ENCODE data around the gene TSPYL2. TPM values are rescaled to one million over a fixed set of nuclear protein-coding genes. Genes with fewer than 3 reads are reported as not detected.

The TSPYL2 gene
- polyA plus RNA-seq (ENCODE audit: low read depth in 6 of 6) = 10 to 100 TPM; 10.9 to 24.0 (median 14.5) TPM

GRCh38 chrX:53081925-53082772 lies at the start of gene TSPYL2:
TSS of gene TSPYL2 (plus strand) at chrX:53082367. CDS start at chrX:53082499, 132 bp downstream.
- Mint-ChIP-seq H3K27ac (peak within 1 kb of the TSS; percentile 94 to 99 (median 98)), H3K9me3 (no peaks in the 10 kb centered on the region), H3K36me3 (peaks cover 0 to 17% of the 10 kb centered on the region in 2 donors), H3K27me3 (peaks cover 0 to 26% (median 0%) of the 10 kb centered on the region in 3 donors), H3K4me1 (peaks cover 29 to 43% (median 31%) of the 10 kb centered on the region in 3 donors), H3K4me3 (peak within 1 kb of the TSS; percentile 85 to 96 (median 94))
- DNase-seq (peak; percentile 92), ATAC-seq (ENCODE audit: low read depth in 2 of 2) (peak; percentile 88 to 89)

- Mint-ChIP-seq H3K4me1 (no peaks in the 10 kb centered on the region), H3K4me3 (no peak overlapping the region), H3K9me3 (no peaks in the 10 kb centered on the region), H3K27me3 (peaks cover 6 to 39% (median 22%) of the 10 kb centered on the region in 3 donors), H3K27ac (no peak overlapping the region), H3K36me3 (no peaks in the 10 kb centered on the region)
- no peak for ATAC-seq (ENCODE audit: low read depth in 2 of 2)
- no peak for DNase-seq
These were observed 46.0 kb upstream of the TSPYL2 start for GRCh38 chrX:53036149-53036548.

GRCh38 chrX:53039236-53039635 lies 42.9 kb upstream of the TSPYL2 start:
- no peaks in the 10 kb centered on the region for H3K9me3 Mint-ChIP-seq
- H3K27me3 Mint-ChIP-seq = peaks cover 4 to 54% (median 22%) of the 10 kb centered on the region in 3 donors
- no peak for ATAC-seq (ENCODE audit: low read depth in 2 of 2)
- no peak for DNase-seq
- no peaks in the 10 kb centered on the region for H3K4me1 Mint-ChIP-seq
- H3K27ac Mint-ChIP-seq = no peak overlapping the region
- H3K4me3 Mint-ChIP-seq = no peak overlapping the region
- no peaks in the 10 kb centered on the region for H3K36me3 Mint-ChIP-seq

- ATAC-seq (ENCODE audit: low read depth in 2 of 2) = no peak
- H3K27ac Mint-ChIP-seq = no peak overlapping the region
- peaks cover 6 to 11% (median 7%) of the 10 kb centered on the region in 3 donors for H3K4me1 Mint-ChIP-seq
- DNase-seq = no peak
- no peak overlapping the region for H3K4me3 Mint-ChIP-seq
- no peaks in the 10 kb centered on the region for H3K36me3 Mint-ChIP-seq
- peaks cover 0 to 30% (median 4%) of the 10 kb centered on the region in 3 donors for H3K27me3 Mint-ChIP-seq
- no peaks in the 10 kb centered on the region for H3K9me3 Mint-ChIP-seq
These were observed 37.2 kb upstream of the TSPYL2 start for GRCh38 chrX:53044995-53045394.

GRCh38 chrX:53047228-53047627 lies 34.9 kb upstream of the TSPYL2 start:
- no peak for ATAC-seq (ENCODE audit: low read depth in 2 of 2)
- Mint-ChIP-seq H3K27me3 (peaks cover 0 to 22% (median 4%) of the 10 kb centered on the region in 3 donors), H3K9me3 (no peaks in the 10 kb centered on the region), H3K4me3 (peak overlapping the region in 3 of 8 donors; percentile 18 to 61 (median 38)), H3K36me3 (no peaks in the 10 kb centered on the region), H3K4me1 (peaks cover 6 to 11% (median 7%) of the 10 kb centered on the region in 3 donors), H3K27ac (peak overlapping the region in 1 of 6 donors; percentile 44)
- DNase-seq = no peak

GRCh38 chrX:53048169-53049126 lies 33.7 kb upstream of the TSPYL2 start, which contains the start of gene GPR173:
TSS of gene GPR173 (plus strand) at chrX:53048789. CDS start at chrX:53076622, 27,833 bp downstream.
- DNase-seq (no peak), ATAC-seq (ENCODE audit: low read depth in 2 of 2) (peak in 1 of 2 donors; percentile 20)
- peak within 1 kb of the TSS in 2 of 6 donors; percentile 32 to 43 for H3K27ac Mint-ChIP-seq
- H3K4me3 Mint-ChIP-seq = peak within 1 kb of the TSS; percentile 48 to 83 (median 70)
- H3K36me3 Mint-ChIP-seq = no peaks in the 10 kb centered on the region
- H3K9me3 Mint-ChIP-seq = no peaks in the 10 kb centered on the region
- peaks cover 6 to 11% (median 7%) of the 10 kb centered on the region in 3 donors for H3K4me1 Mint-ChIP-seq
- H3K27me3 Mint-ChIP-seq = peaks cover 0 to 22% (median 4%) of the 10 kb centered on the region in 3 donors

- H3K4me3 Mint-ChIP-seq = peak overlapping the region; percentile 22 to 73 (median 65)
- H3K4me1 Mint-ChIP-seq = peaks cover 6 to 11% (median 7%) of the 10 kb centered on the region in 3 donors
- H3K9me3 Mint-ChIP-seq = no peaks in the 10 kb centered on the region
- no peak for DNase-seq
- no peak overlapping the region for H3K27ac Mint-ChIP-seq
- ATAC-seq (ENCODE audit: low read depth in 2 of 2) = no peak
- H3K27me3 Mint-ChIP-seq = peaks cover 0 to 17% (median 4%) of the 10 kb centered on the region in 3 donors
- H3K36me3 Mint-ChIP-seq = no peaks in the 10 kb centered on the region
These were observed 33.0 kb upstream of the TSPYL2 start for GRCh38 chrX:53049127-53049517.

GRCh38 chrX:53050841-53051240 lies 31.3 kb upstream of the TSPYL2 start:
- H3K9me3 Mint-ChIP-seq = no peaks in the 10 kb centered on the region
- H3K4me1 Mint-ChIP-seq = peaks cover 6 to 11% (median 7%) of the 10 kb centered on the region in 3 donors
- ATAC-seq (ENCODE audit: low read depth in 2 of 2) (no peak), DNase-seq (no peak)
- peaks cover 0 to 7% (median 4%) of the 10 kb centered on the region in 3 donors for H3K27me3 Mint-ChIP-seq
- no peaks in the 10 kb centered on the region for H3K36me3 Mint-ChIP-seq
- no peak overlapping the region for H3K4me3 Mint-ChIP-seq
- H3K27ac Mint-ChIP-seq = peak overlapping the region in 1 of 6 donors; percentile 21

GRCh38 chrX:53055244-53055849 lies 26.8 kb upstream of the TSPYL2 start:
- H3K27ac Mint-ChIP-seq = no peak overlapping the region
- ATAC-seq (ENCODE audit: low read depth in 2 of 2) (no peak), DNase-seq (no peak)
- H3K4me3 Mint-ChIP-seq = no peak overlapping the region
- no peaks in the 10 kb centered on the region for H3K4me1 Mint-ChIP-seq
- no peaks in the 10 kb centered on the region for H3K27me3 Mint-ChIP-seq
- no peaks in the 10 kb centered on the region for H3K9me3 Mint-ChIP-seq
- no peaks in the 10 kb centered on the region for H3K36me3 Mint-ChIP-seq

GRCh38 chrX:53056292-53056691 lies 25.9 kb upstream of the TSPYL2 start:
- ATAC-seq (ENCODE audit: low read depth in 2 of 2) = no peak

GRCh38 chrX:53065104-53065503 lies 17.1 kb upstream of the TSPYL2 start:
- ATAC-seq (ENCODE audit: low read depth in 2 of 2) (no peak), DNase-seq (no peak)
- Mint-ChIP-seq H3K36me3 (no peaks in the 10 kb centered on the region), H3K4me3 (no peak overlapping the region), H3K27me3 (peaks cover 0 to 9% (median 0%) of the 10 kb centered on the region in 3 donors), H3K4me1 (no peaks in the 10 kb centered on the region), H3K27ac (no peak overlapping the region), H3K9me3 (no peaks in the 10 kb centered on the region)

More at GRCh38 chrX:53056292-53056691, 25.9 kb upstream of the TSPYL2 start:
- Mint-ChIP-seq H3K4me1 (no peaks in the 10 kb centered on the region), H3K4me3 (no peak overlapping the region), H3K27ac (no peak overlapping the region), H3K27me3 (no peaks in the 10 kb centered on the region), H3K9me3 (no peaks in the 10 kb centered on the region), H3K36me3 (no peaks in the 10 kb centered on the region)
- DNase-seq = no peak

GRCh38 chrX:53071064-53071463 lies 11.1 kb upstream of the TSPYL2 start:
- no peak for DNase-seq
- no peaks in the 10 kb centered on the region for H3K36me3 Mint-ChIP-seq
- peaks cover 0 to under 1% (median 0%) of the 10 kb centered on the region in 7 donors for H3K9me3 Mint-ChIP-seq
- H3K27me3 Mint-ChIP-seq = no peaks in the 10 kb centered on the region
- no peak overlapping the region for H3K27ac Mint-ChIP-seq
- ATAC-seq (ENCODE audit: low read depth in 2 of 2) = no peak
- peaks cover 14 to 23% (median 15%) of the 10 kb centered on the region in 3 donors for H3K4me1 Mint-ChIP-seq
- H3K4me3 Mint-ChIP-seq = peak overlapping the region in 3 of 8 donors; percentile 4 to 74 (median 51)

Measured in naive B cell (primary cell).